K562 (cell line): ENCODE measurements around the gene TNIK.

Experiments
- BRF2 ChIP-seq: IDR thresholded peaks from 3 replicates; pipeline ENCODE4 v1.6.1; 2011; ENCODE audit warnings: borderline replicate concordance, mild to moderate bottlenecking; ENCODE audit not compliant: insufficient read length, insufficient read depth
- CTCF ChIP-seq, 3 experiments: IDR thresholded peaks in 2 of 3; conservative IDR thresholded peaks in 1 of 3; 2 replicates each; pipeline ENCODE4 v1.5.1; 2011 to 2012; ENCODE audit warnings: low read length in 3 of 3, mild to moderate bottlenecking in 3 of 3, control low read depth in 2 of 3, improper control_type of control experiment in 1 of 3, inconsistent platforms in 1 of 3, low read depth in 1 of 3, mixed read lengths in 1 of 3, moderate library complexity in 1 of 3; ENCODE audit not compliant: insufficient read depth in 2 of 3
- XRCC5 ChIP-seq: fragments of 200-400 bp; formaldehyde crosslinking; IDR thresholded peaks from 2 replicates; pipeline ENCODE4 v1.6.1; 2017; ENCODE audit warnings: low read depth, mild to moderate bottlenecking, low read length
- ZNF274 ChIP-seq: IDR thresholded peaks from 2 replicates; pipeline ENCODE4 v1.6.1; 2011; ENCODE audit warnings: low read depth, mild to moderate bottlenecking, low read length, moderate library complexity, borderline replicate concordance

GRCh38 chr3:171388527-171388926 is 71.7 kb downstream of the TNIK start:
- TF ChIP-seq BRF2 (no peak), XRCC5 (no peak), CTCF (IDR thresholded peaks at IDR 0.05 in 2 of 3, conservative IDR thresholded peaks at IDR 0.05 in 1 of 3; ENCODE audit: insufficient read depth in 2 of 3, low read depth in 1 of 3, low read length in 3 of 3) (no peak), ZNF274 (no peak)
